ENCODE results near the gene TNFAIP8L2.

TNFAIP8L2 gene

GRCh38 chr1:151156515-151156819 lies at the start of gene TNFAIP8L2:
Gene TNFAIP8L2, plus strand, starts transcription at chr1:151156649. Its CDS starts 2,049 bp downstream, at chr1:151158698.
- peak; percentile 91 for ATAC-seq

- no peak for ATAC-seq
Observed at GRCh38 chr1:151106894-151107293, 49.6 kb upstream of the TNFAIP8L2 start.

- ATAC-seq, result no peak
Observed at GRCh38 chr1:151108331-151108730, 48.1 kb upstream of the TNFAIP8L2 start.

- ATAC-seq, result no peak
Observed at GRCh38 chr1:151113877-151114276, 42.6 kb upstream of the TNFAIP8L2 start.

- ATAC-seq, result no peak
Observed at GRCh38 chr1:151124763-151125403, 31.6 kb upstream of the TNFAIP8L2 start.

- no peak for ATAC-seq
Observed at GRCh38 chr1:151128800-151129199, 27.6 kb upstream of the TNFAIP8L2 start.

GRCh38 chr1:151130987-151131586 lies 25.4 kb upstream of the TNFAIP8L2 start:
- peak; percentile 99 to 100 for ATAC-seq

- ATAC-seq, result no peak
Observed at GRCh38 chr1:151131701-151132334, 24.6 kb upstream of the TNFAIP8L2 start.

- no peak for ATAC-seq
Observed at GRCh38 chr1:151132335-151133017, 24.0 kb upstream of the TNFAIP8L2 start.

- ATAC-seq, result no peak
Observed at GRCh38 chr1:151133018-151133806, 23.2 kb upstream of the TNFAIP8L2 start.

GRCh38 chr1:151134396-151134795 lies 22.1 kb upstream of the TNFAIP8L2 start:
- ATAC-seq, result no peak

GRCh38 chr1:151134991-151135390 lies 21.5 kb upstream of the TNFAIP8L2 start:
- no peak for ATAC-seq

GRCh38 chr1:151135433-151136385 lies 20.7 kb upstream of the TNFAIP8L2 start:
- no peak for ATAC-seq

GRCh38 chr1:151137789-151138188 lies 18.7 kb upstream of the TNFAIP8L2 start:
- no peak for ATAC-seq

GRCh38 chr1:151142411-151143056 lies 13.9 kb upstream of the TNFAIP8L2 start:
- ATAC-seq, result no peak

GRCh38 chr1:151143057-151143435 lies 13.4 kb upstream of the TNFAIP8L2 start:
- ATAC-seq, result no peak

GRCh38 chr1:151143986-151144385 lies 12.5 kb upstream of the TNFAIP8L2 start:
- no peak for ATAC-seq

- ATAC-seq, result no peak
Observed at GRCh38 chr1:151144474-151145303, 11.8 kb upstream of the TNFAIP8L2 start.

GRCh38 chr1:151145304-151146071 lies 11.0 kb upstream of the TNFAIP8L2 start:
- no peak for ATAC-seq

GRCh38 chr1:151146072-151146411 lies 10.4 kb upstream of the TNFAIP8L2 start:
- peak in 1 of 2 donors; percentile 0 for ATAC-seq
